Osteocyte (in vitro differentiated cells): Measurements from ENCODE around the gene C10orf90. TPM values are rescaled to one million over a fixed set of nuclear protein-coding genes. Genes with fewer than 3 reads are reported as not detected.

ENCODE experiments used
- DNase-seq: peaks from one replicate; pipeline ENCODE4 v3.0.0; 2021; ENCODE audit warnings: mixed read lengths; ENCODE audit not compliant: unreplicated experiment; ENCODE audit errors: extremely low spot score
- H3K27ac Mint-ChIP-seq: one replicate; pipeline ENCODE4 v1.8.0; 2021; ENCODE audit warnings: mild to moderate bottlenecking, mixed read lengths; ENCODE audit not compliant: unreplicated experiment
- H3K27me3 Mint-ChIP-seq: one replicate; pipeline ENCODE4 v1.8.0; 2021; ENCODE audit warnings: mixed read lengths; ENCODE audit not compliant: unreplicated experiment
- H3K36me3 Mint-ChIP-seq: one replicate; pipeline ENCODE4 v1.8.0; 2021; ENCODE audit warnings: mixed read lengths; ENCODE audit not compliant: unreplicated experiment
- H3K4me1 Mint-ChIP-seq: one replicate; pipeline ENCODE4 v1.8.0; 2021; ENCODE audit warnings: mixed read lengths; ENCODE audit not compliant: unreplicated experiment
- H3K4me3 Mint-ChIP-seq: one replicate; pipeline ENCODE4 v1.8.0; 2021; ENCODE audit warnings: mild to moderate bottlenecking, moderate library complexity, mixed read lengths; ENCODE audit not compliant: unreplicated experiment
- H3K9me3 Mint-ChIP-seq: one replicate; pipeline ENCODE4 v1.8.0; 2021; ENCODE audit warnings: mixed read lengths; ENCODE audit not compliant: unreplicated experiment
- total RNA-seq: library from RNA; stranded (reverse); gene quantifications from 2 replicates; pipeline ENCODE4 v1.2.1, GENCODE V29; 2021
- TF ChIP-seq, protein P1 (sequence below): fragments of 200-600 bp; sonication (generic); IDR thresholded peaks from 2 replicates; pipeline ENCODE4 v1.5.0; 2021; ENCODE audit warnings: antibody characterized with exemption, mild to moderate bottlenecking, moderate library complexity

The C10orf90 gene
- total RNA-seq, 1 donor from 2014 or later = not detected

DNA sequence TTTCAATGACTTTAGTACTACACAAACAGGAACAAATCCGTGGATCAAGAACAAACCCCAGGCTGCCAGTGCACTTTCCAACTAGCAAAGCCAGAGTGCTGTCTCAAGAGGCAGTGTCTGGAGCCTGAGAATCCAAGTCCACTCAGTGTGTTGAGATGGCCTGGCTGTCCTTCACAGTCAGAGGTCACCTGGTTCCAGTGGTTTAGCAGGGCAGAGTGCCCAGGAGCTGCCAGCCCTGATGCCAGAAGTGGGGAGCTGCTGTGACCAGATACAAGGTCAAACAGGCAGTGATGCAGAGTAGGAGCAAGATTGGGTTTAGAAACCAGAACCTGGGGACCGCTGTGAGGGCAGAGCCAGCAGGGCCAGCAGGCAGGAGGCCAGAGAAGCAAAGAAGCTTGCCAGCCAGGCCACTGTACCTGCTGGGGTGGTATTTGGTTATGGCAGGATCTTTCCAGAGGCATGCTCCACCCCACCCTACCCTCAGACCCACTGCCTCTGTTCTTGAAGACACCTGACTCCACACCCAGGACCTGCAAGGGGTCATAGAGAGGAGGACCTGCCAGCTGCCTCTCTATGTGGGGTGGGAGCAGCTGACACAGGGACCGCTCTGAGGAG lies 35.6 kb upstream of the C10orf90 start:
- no peak for DNase-seq
- no peak overlapping the region for H3K4me3 Mint-ChIP-seq
- peaks cover 3% of the 10 kb centered on the region for H3K27me3 Mint-ChIP-seq
- no peak overlapping the region for H3K27ac Mint-ChIP-seq
- TF ChIP-seq, protein P1, sequence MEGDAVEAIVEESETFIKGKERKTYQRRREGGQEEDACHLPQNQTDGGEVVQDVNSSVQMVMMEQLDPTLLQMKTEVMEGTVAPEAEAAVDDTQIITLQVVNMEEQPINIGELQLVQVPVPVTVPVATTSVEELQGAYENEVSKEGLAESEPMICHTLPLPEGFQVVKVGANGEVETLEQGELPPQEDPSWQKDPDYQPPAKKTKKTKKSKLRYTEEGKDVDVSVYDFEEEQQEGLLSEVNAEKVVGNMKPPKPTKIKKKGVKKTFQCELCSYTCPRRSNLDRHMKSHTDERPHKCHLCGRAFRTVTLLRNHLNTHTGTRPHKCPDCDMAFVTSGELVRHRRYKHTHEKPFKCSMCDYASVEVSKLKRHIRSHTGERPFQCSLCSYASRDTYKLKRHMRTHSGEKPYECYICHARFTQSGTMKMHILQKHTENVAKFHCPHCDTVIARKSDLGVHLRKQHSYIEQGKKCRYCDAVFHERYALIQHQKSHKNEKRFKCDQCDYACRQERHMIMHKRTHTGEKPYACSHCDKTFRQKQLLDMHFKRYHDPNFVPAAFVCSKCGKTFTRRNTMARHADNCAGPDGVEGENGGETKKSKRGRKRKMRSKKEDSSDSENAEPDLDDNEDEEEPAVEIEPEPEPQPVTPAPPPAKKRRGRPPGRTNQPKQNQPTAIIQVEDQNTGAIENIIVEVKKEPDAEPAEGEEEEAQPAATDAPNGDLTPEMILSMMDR = no peak
- H3K4me1 Mint-ChIP-seq = no peaks in the 10 kb centered on the region
- H3K9me3 Mint-ChIP-seq = peaks cover 5% of the 10 kb centered on the region
- no peaks in the 10 kb centered on the region for H3K36me3 Mint-ChIP-seq

DNA sequence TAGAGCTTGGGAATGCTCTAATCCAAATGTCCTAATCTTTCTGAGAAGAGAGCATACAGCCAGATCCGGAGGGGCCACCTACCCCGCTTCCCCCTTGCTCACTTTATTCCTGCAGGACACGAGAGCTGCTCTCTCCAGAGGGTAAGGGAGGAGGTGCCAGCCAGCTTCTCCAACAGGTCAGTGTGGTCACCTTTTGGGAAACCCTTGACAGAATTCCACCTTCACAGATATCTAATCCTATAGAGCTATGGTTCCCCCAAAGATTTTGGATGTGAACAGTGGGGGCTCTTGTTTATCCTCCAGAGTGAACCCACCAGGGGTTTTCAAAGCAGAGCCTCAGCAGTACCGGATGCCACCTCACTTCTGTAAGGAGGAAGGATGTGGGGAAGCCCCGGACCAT lies 34.6 kb upstream of the C10orf90 start:
- Mint-ChIP-seq H3K27me3 (peaks cover 3% of the 10 kb centered on the region), H3K4me1 (no peaks in the 10 kb centered on the region), H3K36me3 (no peaks in the 10 kb centered on the region), H3K9me3 (no peaks in the 10 kb centered on the region), H3K4me3 (no peak overlapping the region), H3K27ac (no peak overlapping the region)
- no peak for DNase-seq
- TF ChIP-seq, protein P1 = no peak

- H3K9me3 Mint-ChIP-seq = no peaks in the 10 kb centered on the region
- TF ChIP-seq, protein P1 = no peak
- no peak for DNase-seq
- no peaks in the 10 kb centered on the region for H3K4me1 Mint-ChIP-seq
- H3K27ac Mint-ChIP-seq = no peak overlapping the region
- no peak overlapping the region for H3K4me3 Mint-ChIP-seq
- peaks cover 3% of the 10 kb centered on the region for H3K27me3 Mint-ChIP-seq
- H3K36me3 Mint-ChIP-seq = no peaks in the 10 kb centered on the region
These were observed 34.2 kb upstream of the C10orf90 start for GRCh38 chr10:126704649-126705048.

GRCh38 chr10:126702181-126702580 lies 31.7 kb upstream of the C10orf90 start:
- Mint-ChIP-seq H3K27ac (no peak overlapping the region), H3K4me3 (no peak overlapping the region), H3K27me3 (peaks cover 3% of the 10 kb centered on the region), H3K36me3 (no peaks in the 10 kb centered on the region), H3K4me1 (no peaks in the 10 kb centered on the region), H3K9me3 (no peaks in the 10 kb centered on the region)
- TF ChIP-seq, protein P1 = no peak
- no peak for DNase-seq

- Mint-ChIP-seq H3K4me3 (no peak overlapping the region), H3K9me3 (no peaks in the 10 kb centered on the region), H3K36me3 (no peaks in the 10 kb centered on the region)
These were observed 31.0 kb upstream of the C10orf90 start for GRCh38 chr10:126701526-126701925.

More at GRCh38 chr10:126701526-126701925, 31.0 kb upstream of the C10orf90 start:
- DNase-seq = no peak
- H3K27ac Mint-ChIP-seq = no peak overlapping the region
- TF ChIP-seq, protein P1 = no peak
- peaks cover 3% of the 10 kb centered on the region for H3K27me3 Mint-ChIP-seq
- no peaks in the 10 kb centered on the region for H3K4me1 Mint-ChIP-seq
